ENCODE measurements around the gene RAB1B.
"Not testable (repeated sequence)": the region's sequence is repeated elsewhere in the genome, so short reads cannot be mapped to it uniquely, and the experiment has no call there.

RAB1B gene

GRCh38 chr11:66271816-66272215 lies 3.4 kb downstream of the RAB1B start:
- Histone ChIP-seq H3K9me3 (ENCODE audit: control extremely low read depth in 1 of 5, control insufficient read depth in 4 of 5, insufficient read depth in 2 of 5, low read depth in 1 of 5, low read length in 4 of 5) (no peaks in the 10 kb centered on the region), H3K27me3 (replicated peaks in 2 of 5; ENCODE audit: control insufficient read depth in 4 of 5, insufficient read depth in 5 of 5, low read length in 4 of 5) (peaks cover 0 to 2% (median 0%) of the 10 kb centered on the region in 5 experiments), H3K4me3 (ENCODE audit: control insufficient read depth in 1 of 7, extremely low read depth in 1 of 7, insufficient read depth in 4 of 7, low read depth in 2 of 7, low read length in 6 of 7) (no peak overlapping the region), H3K36me3 (ENCODE audit: control insufficient read depth in 4 of 4, insufficient read depth in 4 of 4, low read length in 3 of 4) (peaks cover 19 to 54% (median 46%) of the 10 kb centered on the region in 4 experiments), H3K27ac (ENCODE audit: insufficient read depth in 1 of 2, low read depth in 1 of 2, low read length in 2 of 2, poor library complexity in 1 of 2, severe bottlenecking in 2 of 2) (no peak overlapping the region), H3K4me1 (ENCODE audit: control extremely low read depth in 1 of 4, control insufficient read depth in 4 of 4, insufficient read depth in 4 of 4, low read length in 3 of 4) (peaks cover 5 to 35% (median 30%) of the 10 kb centered on the region in 4 experiments)
- DNase-seq = no peak
- POLR2A ChIA-PET = interaction anchor here (0.6 kb wide), 1 partner anchor 114 kb away, joined by 5 read pairs; no protein-coding TSS in a partner anchor
- WGBS (ENCODE audit: insufficient coverage) = 96% methylated on average over 4 of the region's 7 CpGs
- CTCF ChIA-PET = interaction anchor here (1.2 to 3.4 kb wide), 3 partner anchors 9 to 16 kb away, joined by 4 to 17 read pairs (median 10); partner anchors contain the start of gene YIF1A

GRCh38 chr11:66272596-66272995 lies 4.2 kb downstream of the RAB1B start:
- no peak overlapping the region for H3K4me3 ChIP-seq (ENCODE audit: control insufficient read depth in 1 of 7, extremely low read depth in 1 of 7, insufficient read depth in 4 of 7, low read depth in 2 of 7, low read length in 6 of 7)
- ChIA-PET POLR2A (no interaction called here), CTCF (interaction anchor here (1.0 to 3.4 kb wide), 4 partner anchors 8 to 15 kb away, joined by 3 to 17 read pairs (median 5); partner anchors contain the start of gene YIF1A)
- H3K27me3 ChIP-seq (replicated peaks in 2 of 5; ENCODE audit: control insufficient read depth in 4 of 5, insufficient read depth in 5 of 5, low read length in 4 of 5) = peaks cover 0 to 2% (median 0%) of the 10 kb centered on the region in 5 experiments
- H3K9me3 ChIP-seq (ENCODE audit: control extremely low read depth in 1 of 5, control insufficient read depth in 4 of 5, insufficient read depth in 2 of 5, low read depth in 1 of 5, low read length in 4 of 5) = no peaks in the 10 kb centered on the region
- H3K36me3 ChIP-seq (ENCODE audit: control insufficient read depth in 4 of 4, insufficient read depth in 4 of 4, low read length in 3 of 4) = peaks cover 19 to 54% (median 46%) of the 10 kb centered on the region in 4 experiments
- WGBS (ENCODE audit: insufficient coverage) = 83% methylated on average over 2 of the region's 2 CpGs
- H3K4me1 ChIP-seq (ENCODE audit: control extremely low read depth in 1 of 4, control insufficient read depth in 4 of 4, insufficient read depth in 4 of 4, low read length in 3 of 4) = peaks cover 5 to 37% (median 33%) of the 10 kb centered on the region in 4 experiments
- no peak overlapping the region for H3K27ac ChIP-seq (ENCODE audit: insufficient read depth in 1 of 2, low read depth in 1 of 2, low read length in 2 of 2, poor library complexity in 1 of 2, severe bottlenecking in 2 of 2)
- no peak for DNase-seq

- no peak for DNase-seq
- POLR2A ChIA-PET = no interaction called here
- H3K27ac ChIP-seq (ENCODE audit: insufficient read depth in 1 of 2, low read depth in 1 of 2, low read length in 2 of 2, poor library complexity in 1 of 2, severe bottlenecking in 2 of 2) = no peak overlapping the region
- CTCF ChIA-PET = interaction anchor here (2.0 kb wide), 1 partner anchor 14 kb away, joined by 6 read pairs; no protein-coding TSS in a partner anchor
- H3K9me3 ChIP-seq (ENCODE audit: control extremely low read depth in 1 of 5, control insufficient read depth in 4 of 5, insufficient read depth in 2 of 5, low read depth in 1 of 5, low read length in 4 of 5) = no peaks in the 10 kb centered on the region
- no peak overlapping the region for H3K4me3 ChIP-seq (ENCODE audit: control insufficient read depth in 1 of 7, extremely low read depth in 1 of 7, insufficient read depth in 4 of 7, low read depth in 2 of 7, low read length in 6 of 7)
- peaks cover 19 to 54% (median 46%) of the 10 kb centered on the region in 4 experiments for H3K36me3 ChIP-seq (ENCODE audit: control insufficient read depth in 4 of 4, insufficient read depth in 4 of 4, low read length in 3 of 4)
- peaks cover 4 to 35% (median 28%) of the 10 kb centered on the region in 4 experiments for H3K4me1 ChIP-seq (ENCODE audit: control extremely low read depth in 1 of 4, control insufficient read depth in 4 of 4, insufficient read depth in 4 of 4, low read length in 3 of 4)
- H3K27me3 ChIP-seq (replicated peaks in 2 of 5; ENCODE audit: control insufficient read depth in 4 of 5, insufficient read depth in 5 of 5, low read length in 4 of 5) = peaks cover 0 to 7% (median 5%) of the 10 kb centered on the region in 5 experiments
- 100% methylated on average over 1 of the region's 1 CpG for WGBS (ENCODE audit: insufficient coverage)
These were observed 5.8 kb downstream of the RAB1B start for GRCh38 chr11:66274219-66274618.

GRCh38 chr11:66275396-66275795 lies 7.0 kb downstream of the RAB1B start:
- POLR2A ChIA-PET = no interaction called here

GRCh38 chr11:66275984-66276612 lies 7.7 kb downstream of the RAB1B start:
- H3K27me3 ChIP-seq (replicated peaks in 2 of 5; ENCODE audit: control insufficient read depth in 4 of 5, insufficient read depth in 5 of 5, low read length in 4 of 5) = peaks cover 0 to 18% (median 15%) of the 10 kb centered on the region in 5 experiments
- CTCF ChIA-PET = no interaction called here
- no peak overlapping the region for H3K4me3 ChIP-seq (ENCODE audit: control insufficient read depth in 1 of 7, extremely low read depth in 1 of 7, insufficient read depth in 4 of 7, low read depth in 2 of 7, low read length in 6 of 7)
- POLR2A ChIA-PET = no interaction called here
- H3K4me1 ChIP-seq (ENCODE audit: control extremely low read depth in 1 of 4, control insufficient read depth in 4 of 4, insufficient read depth in 4 of 4, low read length in 3 of 4) = peaks cover 0 to 27% (median 21%) of the 10 kb centered on the region in 4 experiments
- no peak overlapping the region for H3K27ac ChIP-seq (ENCODE audit: insufficient read depth in 1 of 2, low read depth in 1 of 2, low read length in 2 of 2, poor library complexity in 1 of 2, severe bottlenecking in 2 of 2)
- H3K36me3 ChIP-seq (ENCODE audit: control insufficient read depth in 4 of 4, insufficient read depth in 4 of 4, low read length in 3 of 4) = peaks cover 19 to 52% (median 42%) of the 10 kb centered on the region in 4 experiments
- H3K9me3 ChIP-seq (ENCODE audit: control extremely low read depth in 1 of 5, control insufficient read depth in 4 of 5, insufficient read depth in 2 of 5, low read depth in 1 of 5, low read length in 4 of 5) = no peaks in the 10 kb centered on the region
- no peak for DNase-seq
- WGBS (ENCODE audit: insufficient coverage) = 97% methylated on average over 12 of the region's 14 CpGs

More at GRCh38 chr11:66275396-66275795, 7.0 kb downstream of the RAB1B start:
- Histone ChIP-seq H3K27ac (ENCODE audit: insufficient read depth in 1 of 2, low read depth in 1 of 2, low read length in 2 of 2, poor library complexity in 1 of 2, severe bottlenecking in 2 of 2) (no peak overlapping the region), H3K4me1 (ENCODE audit: control extremely low read depth in 1 of 4, control insufficient read depth in 4 of 4, insufficient read depth in 4 of 4, low read length in 3 of 4) (peaks cover 0 to 27% (median 21%) of the 10 kb centered on the region in 4 experiments), H3K4me3 (ENCODE audit: control insufficient read depth in 1 of 7, extremely low read depth in 1 of 7, insufficient read depth in 4 of 7, low read depth in 2 of 7, low read length in 6 of 7) (no peak overlapping the region), H3K9me3 (ENCODE audit: control extremely low read depth in 1 of 5, control insufficient read depth in 4 of 5, insufficient read depth in 2 of 5, low read depth in 1 of 5, low read length in 4 of 5) (no peaks in the 10 kb centered on the region), H3K36me3 (ENCODE audit: control insufficient read depth in 4 of 4, insufficient read depth in 4 of 4, low read length in 3 of 4) (peaks cover 19 to 52% (median 46%) of the 10 kb centered on the region in 4 experiments), H3K27me3 (replicated peaks in 2 of 5; ENCODE audit: control insufficient read depth in 4 of 5, insufficient read depth in 5 of 5, low read length in 4 of 5) (peaks cover 0 to 18% (median 14%) of the 10 kb centered on the region in 5 experiments)
- 100% methylated on average over 2 of the region's 8 CpGs for WGBS (ENCODE audit: insufficient coverage)
- no peak for DNase-seq
- CTCF ChIA-PET = no interaction called here

GRCh38 chr11:66276619-66277018 lies 8.2 kb downstream of the RAB1B start:
- peaks cover 0 to 28% (median 22%) of the 10 kb centered on the region in 4 experiments for H3K4me1 ChIP-seq (ENCODE audit: control extremely low read depth in 1 of 4, control insufficient read depth in 4 of 4, insufficient read depth in 4 of 4, low read length in 3 of 4)

GRCh38 chr11:66277064-66277463 lies 8.6 kb downstream of the RAB1B start:
- Histone ChIP-seq H3K27me3 (replicated peaks in 2 of 5; ENCODE audit: control insufficient read depth in 4 of 5, insufficient read depth in 5 of 5, low read length in 4 of 5) (peaks cover 0 to 18% (median 15%) of the 10 kb centered on the region in 5 experiments), H3K4me3 (ENCODE audit: control insufficient read depth in 1 of 7, extremely low read depth in 1 of 7, insufficient read depth in 4 of 7, low read depth in 2 of 7, low read length in 6 of 7) (peak overlapping the region in 1 of 7 experiments; percentile 58), H3K36me3 (ENCODE audit: control insufficient read depth in 4 of 4, insufficient read depth in 4 of 4, low read length in 3 of 4) (peaks cover 17 to 45% (median 38%) of the 10 kb centered on the region in 4 experiments), H3K4me1 (ENCODE audit: control extremely low read depth in 1 of 4, control insufficient read depth in 4 of 4, insufficient read depth in 4 of 4, low read length in 3 of 4) (peaks cover 0 to 33% (median 26%) of the 10 kb centered on the region in 4 experiments)
- H3K9me3 ChIP-seq (ENCODE audit: control extremely low read depth in 1 of 5, control insufficient read depth in 4 of 5, insufficient read depth in 2 of 5, low read depth in 1 of 5, low read length in 4 of 5); H3K27ac ChIP-seq (ENCODE audit: insufficient read depth in 1 of 2, low read depth in 1 of 2, low read length in 2 of 2, poor library complexity in 1 of 2, severe bottlenecking in 2 of 2): not testable (repeated sequence)
- ChIA-PET POLR2A (interaction anchor here (0.8 kb wide), 1 partner anchor 9 kb away, joined by 4 read pairs; no protein-coding TSS in a partner anchor), CTCF (interaction anchor here (0.6 to 1.3 kb wide), 5 partner anchors 9 to 100 kb away, joined by 3 to 4 read pairs (median 3); partner anchors contain the start of genes CD248 and RAB1B)
- DNase-seq = peak in 1 of 3 donors; percentile 37
- WGBS (ENCODE audit: insufficient coverage) = 8% methylated on average over 3 of the region's 4 CpGs

More at GRCh38 chr11:66276619-66277018, 8.2 kb downstream of the RAB1B start:
- H3K36me3 ChIP-seq (ENCODE audit: control insufficient read depth in 4 of 4, insufficient read depth in 4 of 4, low read length in 3 of 4) = peaks cover 19 to 50% (median 41%) of the 10 kb centered on the region in 4 experiments
- H3K9me3 ChIP-seq (ENCODE audit: control extremely low read depth in 1 of 5, control insufficient read depth in 4 of 5, insufficient read depth in 2 of 5, low read depth in 1 of 5, low read length in 4 of 5); H3K4me3 ChIP-seq (ENCODE audit: control insufficient read depth in 1 of 7, extremely low read depth in 1 of 7, insufficient read depth in 4 of 7, low read depth in 2 of 7, low read length in 6 of 7); H3K27ac ChIP-seq (ENCODE audit: insufficient read depth in 1 of 2, low read depth in 1 of 2, low read length in 2 of 2, poor library complexity in 1 of 2, severe bottlenecking in 2 of 2); POLR2A ChIA-PET; DNase-seq: not testable (repeated sequence)
- 78% methylated on average over 13 of the region's 13 CpGs for WGBS (ENCODE audit: insufficient coverage)
- CTCF ChIA-PET = interaction anchor here (0.6 to 1.3 kb wide), 4 partner anchors 8 to 100 kb away, joined by 3 to 4 read pairs (median 3); partner anchors contain the start of genes CD248 and RAB1B
- peaks cover 0 to 18% (median 15%) of the 10 kb centered on the region in 5 experiments for H3K27me3 ChIP-seq (replicated peaks in 2 of 5; ENCODE audit: control insufficient read depth in 4 of 5, insufficient read depth in 5 of 5, low read length in 4 of 5)
